GM20000 (cell line): Measurements from ENCODE around the gene SLCO4A1.

Source experiments
- DNase-seq: peaks from one replicate; pipeline ENCODE4 v3.0.0; 2012; ENCODE audit warnings: low spot score
- TF ChIP-seq, protein P1 (sequence below): IDR thresholded peaks from 2 replicates; pipeline ENCODE4 v1.5.1; 2012; ENCODE audit warnings: mild to moderate bottlenecking, control low read depth; ENCODE audit errors: extremely low read depth, missing control alignments

SLCO4A1 gene

DNA sequence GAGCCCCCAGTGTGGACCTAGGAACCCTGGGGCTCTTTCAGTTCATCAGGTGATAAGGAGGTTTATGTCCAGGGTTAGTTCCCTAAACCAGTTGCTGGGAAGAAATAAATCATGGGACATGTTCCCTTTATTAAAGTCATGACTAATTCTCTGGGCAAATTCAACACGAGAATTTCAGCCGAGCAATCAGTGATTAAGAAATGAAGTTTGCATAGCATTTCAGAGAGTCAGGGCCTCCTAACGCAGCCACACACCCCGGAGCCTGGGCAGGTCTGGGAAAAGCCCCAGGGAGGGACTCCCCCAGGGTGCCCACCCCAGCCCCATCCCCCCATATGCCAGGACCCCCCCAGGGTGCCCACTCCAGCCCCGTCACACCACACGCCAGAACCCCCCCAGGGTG, 20.1 kb downstream of the SLCO4A1 start:
- no peak for DNase-seq
- TF ChIP-seq, protein P1, sequence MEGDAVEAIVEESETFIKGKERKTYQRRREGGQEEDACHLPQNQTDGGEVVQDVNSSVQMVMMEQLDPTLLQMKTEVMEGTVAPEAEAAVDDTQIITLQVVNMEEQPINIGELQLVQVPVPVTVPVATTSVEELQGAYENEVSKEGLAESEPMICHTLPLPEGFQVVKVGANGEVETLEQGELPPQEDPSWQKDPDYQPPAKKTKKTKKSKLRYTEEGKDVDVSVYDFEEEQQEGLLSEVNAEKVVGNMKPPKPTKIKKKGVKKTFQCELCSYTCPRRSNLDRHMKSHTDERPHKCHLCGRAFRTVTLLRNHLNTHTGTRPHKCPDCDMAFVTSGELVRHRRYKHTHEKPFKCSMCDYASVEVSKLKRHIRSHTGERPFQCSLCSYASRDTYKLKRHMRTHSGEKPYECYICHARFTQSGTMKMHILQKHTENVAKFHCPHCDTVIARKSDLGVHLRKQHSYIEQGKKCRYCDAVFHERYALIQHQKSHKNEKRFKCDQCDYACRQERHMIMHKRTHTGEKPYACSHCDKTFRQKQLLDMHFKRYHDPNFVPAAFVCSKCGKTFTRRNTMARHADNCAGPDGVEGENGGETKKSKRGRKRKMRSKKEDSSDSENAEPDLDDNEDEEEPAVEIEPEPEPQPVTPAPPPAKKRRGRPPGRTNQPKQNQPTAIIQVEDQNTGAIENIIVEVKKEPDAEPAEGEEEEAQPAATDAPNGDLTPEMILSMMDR = no peak

DNA sequence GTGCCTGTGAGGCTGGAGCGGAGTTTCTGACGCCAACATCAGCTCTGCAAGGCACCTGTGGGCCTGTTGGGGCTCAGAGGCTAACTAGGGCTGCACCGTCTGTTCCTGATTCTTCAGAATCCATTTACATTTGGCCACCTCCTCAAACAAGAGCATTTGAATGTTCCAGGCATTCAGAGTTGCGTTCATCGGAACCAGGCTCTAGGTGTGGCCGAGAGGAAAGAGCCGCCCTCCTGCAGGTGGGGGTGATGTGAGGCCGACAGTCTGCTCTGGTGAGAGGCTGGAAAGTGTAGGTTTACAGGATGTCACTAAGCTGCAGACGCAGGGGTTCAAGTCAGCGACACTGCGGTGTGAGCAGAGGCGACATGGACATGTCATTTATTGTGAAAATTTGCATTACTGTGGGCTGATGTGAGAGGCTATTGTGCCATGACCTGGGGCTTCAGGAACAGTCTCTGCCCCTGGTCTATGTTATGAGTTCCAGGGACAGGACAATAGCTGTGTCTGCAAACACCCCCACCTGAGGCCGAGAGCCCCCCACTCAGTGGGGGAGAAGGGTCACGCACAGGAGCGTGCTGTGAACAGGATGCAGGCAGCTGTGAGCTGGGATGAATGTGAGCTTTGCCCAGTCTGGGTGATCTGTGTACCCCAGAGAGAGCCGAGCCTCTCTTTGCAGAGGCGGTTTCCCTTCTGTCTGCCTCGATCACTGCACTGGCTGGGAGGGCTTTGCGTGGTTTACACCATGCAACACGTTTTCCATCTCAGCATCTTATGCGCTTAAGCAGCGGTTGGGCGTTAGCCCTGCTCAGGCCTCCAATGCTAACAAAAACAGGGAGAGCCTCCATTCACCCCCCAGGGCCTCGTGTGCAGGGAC, 21.1 kb downstream of the SLCO4A1 start:
- no peak for DNase-seq
- TF ChIP-seq, protein P1 = no peak

DNA sequence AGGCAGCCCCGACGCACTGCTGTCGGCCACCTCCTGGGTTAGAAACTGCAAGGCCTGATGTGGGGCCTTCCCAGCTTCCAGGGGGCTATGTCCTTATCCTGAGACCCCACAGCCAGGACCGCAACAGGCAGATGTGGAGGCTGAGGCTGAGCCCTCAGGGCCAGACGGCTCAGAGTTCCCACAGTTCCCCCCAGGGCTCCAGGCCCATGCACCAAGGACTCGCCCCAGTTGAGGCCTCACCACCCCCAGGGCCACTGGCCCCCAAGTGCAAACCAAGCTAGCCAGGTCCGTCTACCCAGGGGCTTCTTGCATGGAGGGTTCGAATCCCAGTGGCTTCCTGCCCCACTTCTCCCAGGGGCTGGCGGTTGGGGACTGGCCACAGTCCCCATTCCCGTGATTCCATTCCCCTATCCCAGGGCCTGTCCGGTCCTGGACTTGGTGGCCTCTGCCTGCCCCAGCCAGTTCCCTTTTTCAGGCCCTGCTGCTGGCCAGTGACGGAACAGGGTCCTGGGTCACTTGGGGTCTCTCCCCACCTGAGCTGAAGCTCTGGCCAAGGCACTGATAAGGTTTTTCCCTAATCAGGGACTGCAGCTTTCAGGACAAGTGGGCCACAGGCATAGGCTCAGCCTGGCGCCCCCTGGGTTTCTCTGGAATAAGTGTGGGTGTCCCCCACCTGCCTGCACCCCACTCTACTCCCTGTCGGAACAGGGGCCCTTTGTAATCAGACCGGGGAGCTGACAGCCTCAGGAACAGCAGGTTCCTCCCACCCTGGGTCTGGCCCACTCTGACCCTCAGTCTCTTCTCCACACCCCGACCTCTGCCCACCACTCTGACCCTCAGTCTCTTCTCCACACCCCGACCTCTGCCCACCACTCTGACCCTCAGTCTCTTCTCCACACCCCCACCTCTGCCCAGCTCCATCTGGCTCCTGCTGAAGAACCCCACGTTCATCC, 22.0 kb downstream of the SLCO4A1 start:
- TF ChIP-seq, protein P1 = no peak
- DNase-seq = no peak

DNA sequence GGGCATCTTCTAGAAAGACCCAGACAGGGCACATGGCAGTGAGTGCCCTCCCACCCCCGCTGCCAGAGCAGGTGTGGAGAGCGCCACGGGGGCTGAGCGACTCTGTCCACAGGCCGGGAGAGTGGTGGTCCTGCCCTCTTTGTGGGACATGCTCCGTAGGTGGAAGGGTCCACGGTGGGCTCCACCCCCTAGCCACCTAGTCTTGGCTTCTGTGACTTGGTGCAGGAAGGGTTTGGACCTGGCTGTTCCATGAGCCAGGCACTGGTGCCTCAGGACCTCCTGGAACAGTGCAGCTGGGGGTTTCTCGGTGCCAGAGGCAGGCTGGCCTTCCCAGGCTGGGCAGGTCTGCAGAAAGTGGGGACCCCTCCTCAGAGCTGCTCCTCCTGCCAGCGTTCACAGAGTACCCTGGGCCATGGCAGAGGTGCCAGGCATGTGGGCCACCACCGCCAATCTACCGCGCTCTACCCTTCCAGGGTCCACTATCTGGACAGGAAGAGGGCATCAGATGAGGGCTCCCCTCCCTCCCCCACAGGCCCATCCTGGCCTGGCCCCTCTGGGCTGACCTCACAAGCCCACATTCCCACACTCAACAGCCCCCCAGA, 23.0 kb downstream of the SLCO4A1 start:
- TF ChIP-seq, protein P1 = no peak

DNA sequence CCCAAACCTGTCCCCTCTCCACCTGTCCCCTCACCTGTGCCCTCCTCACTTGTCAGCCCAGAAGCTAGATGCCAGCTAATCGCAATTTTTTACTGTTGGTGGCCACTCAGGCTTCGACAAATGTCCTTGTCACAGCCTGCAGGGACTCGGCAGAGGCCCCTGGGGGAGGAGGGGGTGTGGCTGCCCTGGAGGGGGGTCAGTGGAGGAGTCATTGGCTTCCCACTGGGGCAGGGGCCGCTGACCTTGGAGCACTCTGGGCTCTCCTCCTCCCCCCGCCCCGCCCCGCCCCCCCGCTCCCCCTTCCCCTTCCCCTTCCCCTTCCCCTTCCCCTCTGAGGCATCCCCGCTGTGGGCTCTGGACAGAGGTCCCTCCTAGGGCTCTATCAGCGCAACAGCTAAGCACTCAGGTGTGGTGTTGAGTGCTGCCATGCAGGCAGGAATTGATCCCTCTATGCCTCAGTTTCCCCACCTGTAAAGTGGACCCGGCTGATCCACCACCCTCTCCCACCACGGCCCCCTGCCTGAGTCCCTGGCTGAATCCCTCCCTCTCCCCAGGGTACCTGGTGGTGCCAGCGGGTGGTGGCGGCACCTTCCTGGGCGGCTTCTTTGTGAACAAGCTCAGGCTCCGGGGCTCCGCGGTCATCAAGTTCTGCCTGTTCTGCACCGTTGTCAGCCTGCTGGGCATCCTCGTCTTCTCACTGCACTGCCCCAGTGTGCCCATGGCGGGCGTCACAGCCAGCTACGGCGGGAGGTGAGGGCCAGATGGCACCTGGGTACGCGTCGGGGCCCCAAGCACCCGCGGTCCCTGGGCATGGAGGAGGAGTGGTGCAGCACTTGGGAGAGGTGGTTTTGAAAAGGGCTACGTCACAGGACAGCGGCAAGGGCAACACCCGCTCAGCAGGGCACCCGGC, 23.8 kb downstream of the SLCO4A1 start:
- no peak for DNase-seq
- TF ChIP-seq, protein P1 = no peak

More for the DNA sequence above, 23.0 kb downstream of the SLCO4A1 start:
- DNase-seq = no peak

DNA sequence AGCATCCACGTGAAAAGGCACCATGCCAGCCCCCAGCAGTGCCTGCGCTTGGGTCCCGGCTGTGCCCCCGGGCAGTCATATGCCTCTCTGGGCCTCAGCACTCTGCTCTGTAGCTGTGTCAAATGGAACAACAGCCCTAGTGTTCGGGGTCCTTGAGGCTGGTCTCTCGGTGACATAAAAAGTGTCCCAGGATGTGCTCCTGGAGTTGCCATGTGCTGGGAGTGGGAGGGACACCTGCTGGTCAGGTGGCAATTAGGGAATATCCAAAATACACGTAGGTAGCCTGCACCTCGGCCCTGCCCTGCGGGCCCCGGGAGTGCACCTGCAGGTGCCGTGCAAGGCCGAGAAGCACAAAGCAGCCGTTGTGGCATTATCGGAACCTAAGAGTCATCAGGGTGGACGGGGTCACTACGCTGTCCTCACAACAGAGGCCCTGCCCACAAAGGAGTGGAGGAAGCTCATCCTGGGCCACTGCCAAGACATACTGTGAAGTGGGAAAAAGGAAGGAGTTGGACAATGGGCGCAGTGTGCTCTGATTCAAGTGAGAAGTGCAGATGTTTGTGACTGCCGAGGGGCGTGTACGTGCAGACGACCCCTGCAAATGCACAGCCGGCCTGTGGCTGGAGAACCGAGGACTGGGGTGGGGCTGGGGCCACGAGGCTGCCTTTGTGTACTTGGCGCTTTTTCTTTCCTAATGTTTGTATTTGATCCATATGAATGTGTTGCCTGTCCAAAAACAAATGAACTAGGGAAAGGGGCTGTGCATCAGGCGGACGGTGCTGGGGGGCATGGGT, 24.6 kb downstream of the SLCO4A1 start:
- DNase-seq = no peak
- TF ChIP-seq, protein P1 = no peak
